ENCODE measurements around the gene GNG8. TPM values are rescaled to one million over a fixed set of nuclear protein-coding genes. Genes with fewer than 3 reads are reported as not detected.

The GNG8 gene
- total and polyA plus RNA-seq, 10 donors, result not detected

DNA sequence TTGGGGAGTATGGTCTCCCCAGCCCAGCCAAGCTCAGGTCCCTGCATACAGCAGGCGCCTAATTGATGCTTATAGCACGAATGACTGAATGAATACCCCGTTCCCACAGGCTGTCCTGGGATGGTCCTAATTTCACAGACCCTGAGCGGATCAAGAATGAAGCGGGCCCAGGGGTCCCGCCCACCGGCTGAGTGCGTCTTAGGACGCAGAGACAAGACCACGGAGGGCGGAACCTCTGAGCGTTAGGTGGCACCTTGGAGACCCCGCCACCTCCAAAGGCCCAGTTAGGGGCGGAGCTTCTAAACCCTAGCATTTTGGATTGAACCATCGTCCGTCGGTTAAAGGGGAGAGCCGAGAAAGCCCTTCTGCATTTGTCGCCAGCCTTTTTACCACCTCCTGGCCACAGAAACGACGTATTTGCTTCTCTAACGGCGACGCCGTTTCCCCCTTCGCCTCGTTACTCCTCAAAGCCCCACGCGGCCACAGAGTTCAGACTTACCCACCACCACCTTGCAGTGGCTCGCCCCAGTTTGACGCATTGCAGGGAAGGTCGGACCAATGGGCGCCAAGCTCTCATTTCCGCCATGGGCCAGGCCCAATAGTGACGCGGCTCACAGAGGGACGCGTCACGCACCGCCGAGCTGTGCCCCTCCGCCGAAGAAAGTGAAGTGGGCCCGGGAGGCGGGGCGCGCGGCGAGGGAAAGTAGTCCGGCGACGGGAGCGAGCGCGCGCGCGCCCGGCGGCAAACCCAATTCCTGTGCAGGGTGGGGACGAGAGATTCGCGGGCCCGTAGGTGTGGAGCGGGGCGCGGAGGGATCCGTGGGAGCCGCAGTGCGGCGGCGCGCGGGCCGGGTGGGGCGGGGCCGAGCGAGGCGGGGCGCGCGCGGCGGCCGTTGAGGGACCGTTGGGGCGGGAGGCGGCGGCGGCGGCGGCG, 35.4 kb downstream of the GNG8 start:
- Histone ChIP-seq H3K36me3 (peaks cover 0 to 14% (median 4%) of the 10 kb centered on the region in 6 donors), H3K4me1 (peaks cover 21 to 53% (median 41%) of the 10 kb centered on the region in 6 donors), H3K27me3 (replicated peaks in 1 of 7) (no peaks in the 10 kb centered on the region), H3K4me3 (peak overlapping the region; percentile 86 to 99 (median 94)), H3K27ac (peak overlapping the region; percentile 96 to 99 (median 99)), H3K9me3 (peaks cover 0 to 21% (median 17%) of the 10 kb centered on the region in 8 donors)
- peak; percentile 97 for DNase-seq
- TF ChIP-seq, protein P1, sequence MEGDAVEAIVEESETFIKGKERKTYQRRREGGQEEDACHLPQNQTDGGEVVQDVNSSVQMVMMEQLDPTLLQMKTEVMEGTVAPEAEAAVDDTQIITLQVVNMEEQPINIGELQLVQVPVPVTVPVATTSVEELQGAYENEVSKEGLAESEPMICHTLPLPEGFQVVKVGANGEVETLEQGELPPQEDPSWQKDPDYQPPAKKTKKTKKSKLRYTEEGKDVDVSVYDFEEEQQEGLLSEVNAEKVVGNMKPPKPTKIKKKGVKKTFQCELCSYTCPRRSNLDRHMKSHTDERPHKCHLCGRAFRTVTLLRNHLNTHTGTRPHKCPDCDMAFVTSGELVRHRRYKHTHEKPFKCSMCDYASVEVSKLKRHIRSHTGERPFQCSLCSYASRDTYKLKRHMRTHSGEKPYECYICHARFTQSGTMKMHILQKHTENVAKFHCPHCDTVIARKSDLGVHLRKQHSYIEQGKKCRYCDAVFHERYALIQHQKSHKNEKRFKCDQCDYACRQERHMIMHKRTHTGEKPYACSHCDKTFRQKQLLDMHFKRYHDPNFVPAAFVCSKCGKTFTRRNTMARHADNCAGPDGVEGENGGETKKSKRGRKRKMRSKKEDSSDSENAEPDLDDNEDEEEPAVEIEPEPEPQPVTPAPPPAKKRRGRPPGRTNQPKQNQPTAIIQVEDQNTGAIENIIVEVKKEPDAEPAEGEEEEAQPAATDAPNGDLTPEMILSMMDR (IDR thresholded peaks at IDR 0.05 in 8 of 11, conservative IDR thresholded peaks at IDR 0.05 in 3 of 11), result peak in 2 of 11 experiments; percentile 28 to 32
- peak; percentile 84 to 90 (median 86) for TF ChIP-seq POLR2AphosphoS5 (IDR thresholded peaks at IDR 0.05)
- peak in 2 of 3 donors; percentile 46 to 76 for TF ChIP-seq POLR2A (IDR thresholded peaks at IDR 0.05)
- WGBS, 5 donors, result 1 to 2% (median 1%) methylated on average over 44 to 93 of the region's 93 CpGs
- intact Hi-C loops (cut with DNase I; ENCODE audit: low total_unique reads), result no loop called here

DNA sequence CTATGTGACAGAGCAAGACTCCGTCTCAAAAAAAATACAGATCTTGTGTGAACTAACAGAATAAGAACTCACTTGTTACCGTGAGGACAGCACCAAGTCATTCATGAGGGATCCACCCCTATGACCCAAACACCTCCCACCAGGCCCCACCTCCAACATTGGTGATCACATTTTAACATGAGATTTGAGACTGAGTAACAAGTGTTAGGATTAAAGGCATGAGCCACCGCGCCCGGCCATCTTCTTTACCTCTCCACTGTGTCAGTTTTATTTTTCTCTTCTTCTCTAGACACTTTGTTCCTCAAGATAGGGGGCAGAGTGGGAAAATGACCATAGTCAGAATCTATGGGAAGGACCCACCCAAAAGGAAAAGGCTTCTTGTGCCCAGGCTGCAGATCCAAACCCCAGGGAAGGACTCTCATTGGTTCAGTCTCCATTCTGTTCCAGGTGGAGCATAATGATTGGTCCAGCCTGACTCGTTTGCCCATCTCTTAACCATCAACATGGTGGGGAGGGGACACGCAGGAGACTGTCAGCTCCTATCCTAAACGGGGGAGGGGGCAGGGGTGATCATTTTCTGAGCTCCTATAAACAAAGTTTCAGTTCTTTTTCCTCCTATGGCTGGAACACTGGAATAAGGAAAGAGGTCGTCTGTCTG, 36.2 kb downstream of the GNG8 start:
- H3K9me3 ChIP-seq, result peaks cover 0 to 21% (median 17%) of the 10 kb centered on the region in 8 donors
- peaks cover 21 to 45% (median 36%) of the 10 kb centered on the region in 6 donors for H3K4me1 ChIP-seq
- H3K36me3 ChIP-seq, result peaks cover 0 to 5% (median 0%) of the 10 kb centered on the region in 6 donors
- no peak for DNase-seq
- TF ChIP-seq, protein P1 (IDR thresholded peaks at IDR 0.05 in 8 of 11, conservative IDR thresholded peaks at IDR 0.05 in 3 of 11), result no peak
- TF ChIP-seq POLR2AphosphoS5 (IDR thresholded peaks at IDR 0.05) (no peak), POLR2A (IDR thresholded peaks at IDR 0.05) (no peak)
- WGBS, 5 donors, result 64 to 74% (median 70%) methylated on average over 9 of the region's 9 CpGs
- H3K27ac ChIP-seq, result peak overlapping the region; percentile 96 to 99 (median 99)
- intact Hi-C loops (cut with DNase I; ENCODE audit: low total_unique reads), result no loop called here
- H3K4me3 ChIP-seq, result peak overlapping the region; percentile 47 to 98 (median 92)
- no peaks in the 10 kb centered on the region for H3K27me3 ChIP-seq (replicated peaks in 1 of 7)

DNA sequence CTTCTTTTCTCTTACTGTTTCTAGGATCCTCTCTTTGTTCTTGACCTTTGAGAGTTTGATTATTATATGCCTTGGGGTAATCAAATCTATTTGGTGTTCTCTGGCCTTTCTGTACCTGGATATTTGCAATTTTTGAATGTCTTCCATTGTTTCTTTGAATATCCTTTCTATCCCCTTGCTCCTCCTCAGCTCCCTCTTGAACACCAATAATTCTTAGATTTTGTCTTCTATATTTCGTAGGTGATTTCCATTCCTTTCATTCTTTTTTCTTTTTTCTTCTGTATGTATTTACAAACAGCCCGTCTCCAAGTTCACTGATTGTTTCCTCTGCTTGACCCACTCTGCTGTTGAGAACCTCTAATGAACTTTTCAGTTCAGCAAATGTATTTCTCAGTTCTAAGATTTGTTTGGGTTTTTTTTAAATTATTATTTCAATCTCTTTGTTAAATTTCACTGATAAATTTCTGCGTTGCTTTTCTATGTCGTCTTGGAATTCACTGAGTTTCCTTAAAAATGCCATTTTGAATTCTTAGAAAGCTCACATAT, 37.6 kb downstream of the GNG8 start:
- intact Hi-C loops (cut with DNase I; ENCODE audit: low total_unique reads), result no loop called here
- WGBS, 5 donors, result 94 to 97% (median 96%) methylated on average over 4 of the region's 4 CpGs

DNA sequence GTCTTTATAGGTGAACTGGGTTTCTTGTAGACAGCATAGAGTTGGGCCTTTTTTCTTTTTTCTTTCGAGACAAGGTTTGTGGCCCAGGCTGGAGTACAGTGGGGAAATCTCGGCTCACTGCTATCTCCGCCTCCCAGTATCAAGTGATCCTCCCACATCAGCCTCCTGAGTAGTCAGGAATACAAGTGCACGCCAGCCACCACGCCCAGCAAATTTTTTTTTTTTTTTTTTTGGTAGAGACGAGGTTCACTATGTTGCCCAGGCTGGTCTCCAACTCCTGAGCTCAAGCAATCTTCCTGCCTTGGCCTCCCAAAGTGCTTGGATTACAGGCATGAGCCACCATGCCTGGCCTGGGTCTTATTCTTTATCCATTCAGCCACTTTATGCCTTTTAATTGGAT, 40.0 kb downstream of the GNG8 start:
- no peak for DNase-seq
- TF ChIP-seq, protein P1 (IDR thresholded peaks at IDR 0.05 in 8 of 11, conservative IDR thresholded peaks at IDR 0.05 in 3 of 11), result no peak
- TF ChIP-seq POLR2A (IDR thresholded peaks at IDR 0.05) (no peak), POLR2AphosphoS5 (IDR thresholded peaks at IDR 0.05) (no peak)

More for the DNA sequence above, 37.6 kb downstream of the GNG8 start:
- TF ChIP-seq POLR2AphosphoS5 (IDR thresholded peaks at IDR 0.05), result no peak
- Histone ChIP-seq H3K9me3 (peaks cover 0 to 21% (median 17%) of the 10 kb centered on the region in 8 donors), H3K27me3 (replicated peaks in 1 of 7) (no peaks in the 10 kb centered on the region), H3K4me1 (peaks cover 12 to 31% (median 23%) of the 10 kb centered on the region in 6 donors), H3K4me3 (no peak overlapping the region), H3K36me3 (no peaks in the 10 kb centered on the region), H3K27ac (no peak overlapping the region)
- no peak for DNase-seq

More for the DNA sequence above, 40.0 kb downstream of the GNG8 start:
- WGBS, 5 donors, result 87 to 92% (median 89%) methylated on average over 6 of the region's 6 CpGs
- peaks cover 0 to 11% (median 7%) of the 10 kb centered on the region in 6 donors for H3K4me1 ChIP-seq
- H3K4me3 ChIP-seq, result no peak overlapping the region
- no peaks in the 10 kb centered on the region for H3K36me3 ChIP-seq
- H3K9me3 ChIP-seq, result peaks cover 0 to 21% (median 17%) of the 10 kb centered on the region in 8 donors
- intact Hi-C loops (cut with DNase I; ENCODE audit: low total_unique reads), result no loop called here
- no peaks in the 10 kb centered on the region for H3K27me3 ChIP-seq (replicated peaks in 1 of 7)
- H3K27ac ChIP-seq, result no peak overlapping the region

Measured in spleen (tissue), 11 donors.